ENCODE results near the gene POLR3E.

Gene POLR3E

GRCh38 chr16:22304411-22304810 lies 7.2 kb downstream of the POLR3E start:
- TF ChIP-seq CTCF (IDR thresholded peaks at IDR 0.05; ENCODE audit: insufficient read depth, low read length, missing control alignments) = no peak
- ChIA-PET CTCF (interaction anchor here (2.5 to 11.3 kb wide), 2 partner anchors 9 to 108 kb away, joined by 6 to 200 read pairs; no protein-coding TSS in a partner anchor), POLR2A (no interaction called here)
- no peak for DNase-seq (ENCODE audit: low read depth, low spot score)
- no peak overlapping the region for H3K4me3 ChIP-seq (ENCODE audit: low read depth, low read length)

- no peak for DNase-seq (ENCODE audit: low read depth, low spot score)
- ChIA-PET POLR2A (no interaction called here), CTCF (interaction anchor here (2.4 to 2.6 kb wide), 2 partner anchors 12 to 15 kb away, joined by 8 to 9 read pairs; no protein-coding TSS in a partner anchor)
- no peak for TF ChIP-seq CTCF (IDR thresholded peaks at IDR 0.05; ENCODE audit: insufficient read depth, low read length, missing control alignments)
- H3K4me3 ChIP-seq (ENCODE audit: low read depth, low read length) = no peak overlapping the region
Measured at GRCh38 chr16:22306788-22307187, 9.6 kb downstream of the POLR3E start.

GRCh38 chr16:22307838-22308237 lies 10.6 kb downstream of the POLR3E start:
- no peak overlapping the region for H3K4me3 ChIP-seq (ENCODE audit: low read depth, low read length)
- TF ChIP-seq CTCF (IDR thresholded peaks at IDR 0.05; ENCODE audit: insufficient read depth, low read length, missing control alignments) = no peak
- DNase-seq (ENCODE audit: low read depth, low spot score) = no peak
- ChIA-PET CTCF (interaction anchor here (0.9 to 2.4 kb wide), 3 partner anchors 10 to 13 kb away, joined by 3 to 8 read pairs (median 6); no protein-coding TSS in a partner anchor), POLR2A (no interaction called here)

- ChIA-PET CTCF (interaction anchor here (1.2 to 6.8 kb wide), 3 partner anchors 8 to 12 kb away, joined by 6 to 74 read pairs (median 8); no protein-coding TSS in a partner anchor), POLR2A (no interaction called here)
- no peak overlapping the region for H3K4me3 ChIP-seq (ENCODE audit: low read depth, low read length)
- DNase-seq (ENCODE audit: low read depth, low spot score) = no peak
- TF ChIP-seq CTCF (IDR thresholded peaks at IDR 0.05; ENCODE audit: insufficient read depth, low read length, missing control alignments) = no peak
Measured at GRCh38 chr16:22308824-22309520, 11.8 kb downstream of the POLR3E start.

- DNase-seq (ENCODE audit: low read depth, low spot score) = no peak
- H3K4me3 ChIP-seq (ENCODE audit: low read depth, low read length) = no peak overlapping the region
- ChIA-PET CTCF (interaction anchor here (1.8 to 6.8 kb wide), 2 partner anchors 10 kb away, joined by 7 to 74 read pairs; no protein-coding TSS in a partner anchor), POLR2A (no interaction called here)
- no peak for TF ChIP-seq CTCF (IDR thresholded peaks at IDR 0.05; ENCODE audit: insufficient read depth, low read length, missing control alignments)
Measured at GRCh38 chr16:22311520-22311919, 14.3 kb downstream of the POLR3E start.

- CTCF ChIA-PET = interaction anchor here (0.8 to 6.8 kb wide), 4 partner anchors 9 to 39 kb away, joined by 3 to 74 read pairs (median 4); no protein-coding TSS in a partner anchor
Measured at GRCh38 chr16:22312897-22313781, 15.9 kb downstream of the POLR3E start.

More at GRCh38 chr16:22312897-22313781, 15.9 kb downstream of the POLR3E start:
- TF ChIP-seq CTCF (IDR thresholded peaks at IDR 0.05; ENCODE audit: insufficient read depth, low read length, missing control alignments) = no peak
- no peak for DNase-seq (ENCODE audit: low read depth, low spot score)
- POLR2A ChIA-PET = no interaction called here
- H3K4me3 ChIP-seq (ENCODE audit: low read depth, low read length) = no peak overlapping the region

Data from AG04449 (cell line).